ENCODE data around the gene ZSCAN9.

Gene ZSCAN9

DNA sequence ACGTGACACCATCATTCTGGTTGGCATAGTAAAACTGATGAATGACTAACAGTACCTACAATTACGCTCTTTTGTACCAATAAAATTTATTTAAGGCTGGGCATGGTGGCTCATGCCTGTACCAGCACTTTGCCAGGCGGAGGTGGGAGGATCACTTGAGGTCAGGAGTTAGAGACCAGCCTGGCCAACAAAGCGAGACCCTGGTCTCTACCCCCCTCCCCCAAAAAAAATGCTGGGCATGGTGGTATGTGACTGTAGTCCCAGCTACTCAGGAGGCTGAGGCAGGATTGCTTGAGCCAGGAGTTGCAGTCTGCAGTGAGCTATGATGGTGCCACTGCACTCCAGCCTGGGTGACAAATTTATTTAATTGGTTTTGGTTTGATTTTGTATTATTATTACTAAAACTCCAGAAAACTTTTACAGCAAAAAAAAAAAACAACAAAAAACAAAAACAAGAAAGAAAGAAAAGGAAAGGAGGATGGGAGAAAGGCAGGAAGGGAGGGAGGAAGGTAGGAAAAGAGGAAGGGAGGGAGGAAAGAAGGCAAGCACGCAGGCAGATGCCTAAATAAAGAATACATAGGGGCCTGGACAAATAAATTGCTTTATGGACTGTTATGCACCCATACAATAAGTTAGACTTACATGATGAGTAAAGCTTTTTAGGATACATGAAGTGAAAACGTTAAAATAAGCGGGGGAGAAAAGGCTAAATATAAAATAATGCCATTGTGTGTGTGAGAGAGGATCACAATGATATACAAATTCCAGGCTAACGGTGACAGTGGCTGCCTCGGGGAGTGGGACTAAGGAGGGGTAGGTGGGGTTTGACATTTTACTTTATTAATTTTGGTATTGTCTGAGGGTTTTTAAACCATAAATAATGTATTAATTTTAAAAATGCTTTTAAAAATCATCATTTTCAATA lies 682 bp upstream of the ZSCAN9 start:
- DNase-seq: no peak

GRCh38 chr6:28226460-28226859 lies 1.4 kb downstream of the ZSCAN9 start:
- no peak for DNase-seq

GRCh38 chr6:28232785-28233184 lies 7.7 kb downstream of the ZSCAN9 start:
- no peak for DNase-seq

- DNase-seq: no peak
Measured at GRCh38 chr6:28235912-28236452, 10.9 kb downstream of the ZSCAN9 start.

GRCh38 chr6:28239636-28240035 lies 14.6 kb downstream of the ZSCAN9 start:
- DNase-seq: no peak

DNA sequence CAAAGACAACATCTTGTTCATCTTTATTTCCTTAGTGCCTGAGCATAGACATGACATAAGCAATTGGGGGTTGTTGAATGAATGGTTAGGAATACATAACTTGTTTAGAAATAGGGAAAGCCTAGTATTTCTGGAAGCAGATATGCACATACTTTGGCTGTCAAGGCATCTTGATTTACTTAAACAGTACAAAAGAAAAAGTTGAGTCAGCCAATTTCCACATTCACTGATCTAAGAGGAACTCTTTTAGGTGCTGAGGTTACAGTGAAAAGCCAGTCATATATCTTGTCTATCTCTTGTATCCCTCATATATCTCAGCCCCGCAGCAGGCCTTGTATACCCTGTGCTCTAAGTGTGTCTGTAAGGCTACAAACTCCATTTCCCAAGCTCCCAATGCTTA lies 15.4 kb downstream of the ZSCAN9 start:
- DNase-seq: no peak

GRCh38 chr6:28243946-28244345 lies 18.9 kb downstream of the ZSCAN9 start:
- DNase-seq: no peak

DNA sequence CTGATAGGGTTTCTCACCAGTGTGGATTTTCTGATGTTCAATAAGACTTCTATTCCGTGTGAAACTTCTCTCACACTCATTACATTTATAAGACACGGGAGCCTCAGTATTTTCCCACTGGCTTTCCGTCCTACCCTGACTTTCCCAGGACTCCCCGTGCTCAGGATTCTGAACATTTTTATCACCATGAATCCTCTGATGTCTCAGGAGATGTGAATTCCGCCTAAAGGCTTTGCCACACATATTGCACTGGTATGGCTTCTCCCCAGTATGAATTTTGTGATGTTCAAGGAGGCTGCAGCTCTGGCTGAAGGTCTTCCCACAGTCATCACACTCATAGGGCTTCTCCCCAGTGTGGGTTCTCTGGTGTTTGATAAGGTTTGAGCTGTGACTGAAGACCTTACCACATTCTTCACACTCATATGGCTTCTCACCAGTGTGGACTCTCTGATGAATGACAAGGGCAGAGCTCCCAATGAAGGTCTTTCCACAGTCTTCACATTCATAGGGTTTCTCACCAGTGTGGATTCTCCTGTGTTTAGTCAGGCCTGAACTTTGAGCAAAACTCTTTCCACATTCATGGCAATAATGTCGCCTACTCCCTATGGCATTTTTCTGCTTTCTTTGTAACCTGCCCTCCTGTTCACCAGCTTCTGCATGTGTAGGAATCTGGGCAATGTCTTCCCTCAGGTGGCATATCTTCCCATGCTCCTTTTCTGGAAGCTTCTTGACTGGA lies 20.3 kb downstream of the ZSCAN9 start:
- DNase-seq: no peak

GRCh38 chr6:28248916-28249315 lies 23.8 kb downstream of the ZSCAN9 start:
- DNase-seq: no peak

GRCh38 chr6:28250747-28251146 lies 25.7 kb downstream of the ZSCAN9 start:
- DNase-seq: no peak

- peak; percentile 63 for DNase-seq
Measured at GRCh38 chr6:28251661-28252008, 26.6 kb downstream of the ZSCAN9 start.

DNA sequence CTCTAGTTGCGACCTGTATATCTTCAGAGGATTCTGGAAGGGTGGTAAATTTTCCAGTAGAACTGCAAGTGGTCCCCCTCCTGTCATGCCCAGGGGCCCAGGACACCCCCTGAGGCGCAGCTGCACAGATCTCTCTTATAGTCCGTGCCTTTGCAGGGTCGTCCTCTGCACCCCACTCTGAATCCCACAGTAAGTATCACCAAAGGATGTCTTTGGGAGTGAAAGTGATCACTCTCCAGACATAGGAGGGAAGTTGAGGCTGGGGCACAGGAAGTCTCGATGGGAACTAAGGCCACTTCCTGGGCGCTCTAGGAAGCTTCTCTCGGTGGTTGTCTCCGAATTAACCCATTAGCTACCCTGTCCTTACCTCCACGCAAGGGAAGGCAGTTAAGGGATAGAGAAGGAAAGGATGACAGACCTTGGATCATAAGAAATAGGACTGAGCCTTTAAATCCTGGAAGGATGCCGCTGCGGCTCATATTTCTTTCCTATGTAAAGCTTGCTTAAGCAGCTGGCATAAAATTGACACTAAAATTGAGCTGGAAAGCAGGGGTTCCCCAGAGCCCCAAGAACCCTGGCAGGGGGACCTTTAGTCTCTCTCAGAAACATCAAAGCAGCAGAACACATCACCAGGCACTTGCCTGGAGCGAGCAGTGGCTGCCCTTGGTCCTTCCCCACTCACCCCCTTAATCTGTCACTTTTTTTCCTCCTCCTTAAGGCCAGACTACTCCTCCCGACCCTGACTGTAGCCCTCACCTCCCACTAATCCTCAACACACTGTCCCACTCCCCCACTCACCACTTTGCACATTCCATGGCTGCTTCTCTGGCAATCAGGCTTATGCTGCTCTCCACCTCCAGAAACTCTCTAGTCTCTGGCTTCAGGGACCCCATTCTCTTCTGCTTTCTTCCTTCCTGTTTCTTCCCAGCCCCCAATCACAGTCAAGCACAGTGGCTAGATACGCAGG lies 27.2 kb downstream of the ZSCAN9 start, which contains the start of gene ZKSCAN4:
TSS of gene ZKSCAN4 (minus strand) at position 261 of the 967 bp plus-strand sequence. CDS start 289 bp downstream, outside the sequence.
- peak; percentile 96 for DNase-seq

DNA sequence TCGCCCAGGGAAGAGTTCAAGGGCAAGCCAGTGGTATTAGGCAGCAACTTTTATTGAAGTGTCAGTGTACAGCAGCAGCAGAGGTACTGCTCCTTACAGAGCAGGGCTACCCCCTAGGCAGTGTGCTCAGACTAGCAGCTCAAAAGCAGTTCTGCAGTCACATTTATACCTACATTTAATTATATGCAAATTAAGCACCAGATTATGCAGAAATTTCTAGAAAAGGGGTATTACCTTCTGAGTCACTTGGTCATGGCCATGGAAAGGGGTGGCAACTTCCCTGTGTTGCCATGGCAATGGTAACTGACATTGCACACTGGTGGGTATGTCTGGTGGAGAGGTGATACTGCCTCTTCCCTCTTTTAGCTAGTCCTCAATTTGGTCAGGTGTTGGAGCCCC lies 29.0 kb downstream of the ZSCAN9 start:
- peak; percentile 9 for DNase-seq

GRCh38 chr6:28257042-28257441 lies 32.0 kb downstream of the ZSCAN9 start:
- no peak for DNase-seq

DNA sequence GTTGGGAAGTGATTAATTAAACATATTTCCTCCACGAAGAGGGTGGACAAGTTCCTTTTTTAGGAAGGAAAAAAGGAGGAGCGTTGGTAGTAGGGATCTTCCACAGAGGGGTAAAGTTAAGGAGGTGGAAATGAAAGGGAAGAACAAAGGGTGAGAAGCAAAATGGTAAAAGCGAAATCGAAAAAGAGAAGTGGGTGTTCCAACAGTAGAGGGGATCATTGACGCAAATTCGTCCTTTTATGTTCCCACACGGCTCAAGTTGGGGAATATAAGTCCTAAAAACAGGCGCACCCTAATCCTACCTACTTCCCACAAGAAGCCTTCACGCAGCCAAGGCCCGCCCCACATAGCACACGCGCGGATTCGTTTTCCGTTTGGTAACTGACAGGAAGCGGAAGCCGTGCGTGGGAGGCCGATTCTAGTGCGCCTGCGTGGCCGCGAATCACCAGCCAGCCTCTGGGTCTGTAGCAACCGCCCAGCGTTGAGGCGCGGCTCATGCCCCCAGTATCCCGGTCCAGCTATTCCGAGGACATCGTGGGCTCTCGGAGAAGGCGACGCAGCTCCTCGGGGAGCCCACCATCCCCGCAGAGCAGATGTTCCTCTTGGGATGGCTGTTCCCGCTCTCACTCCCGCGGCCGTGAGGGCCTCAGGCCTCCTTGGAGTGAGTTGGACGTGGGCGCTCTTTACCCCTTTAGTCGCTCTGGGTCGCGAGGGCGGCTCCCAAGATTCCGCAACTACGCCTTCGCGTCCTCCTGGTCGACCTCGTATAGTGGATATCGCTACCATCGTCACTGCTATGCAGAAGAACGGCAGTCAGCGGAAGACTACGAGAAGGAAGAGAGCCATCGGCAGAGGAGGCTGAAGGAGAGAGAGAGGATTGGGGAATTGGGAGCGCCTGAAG lies 34.1 kb downstream of the ZSCAN9 start, which contains the start of gene NKAPL:
TSS of gene NKAPL (plus strand) at position 421 of the 901 bp plus-strand sequence. CDS start at position 496, 75 bp downstream.
- DNase-seq: no peak

DNA sequence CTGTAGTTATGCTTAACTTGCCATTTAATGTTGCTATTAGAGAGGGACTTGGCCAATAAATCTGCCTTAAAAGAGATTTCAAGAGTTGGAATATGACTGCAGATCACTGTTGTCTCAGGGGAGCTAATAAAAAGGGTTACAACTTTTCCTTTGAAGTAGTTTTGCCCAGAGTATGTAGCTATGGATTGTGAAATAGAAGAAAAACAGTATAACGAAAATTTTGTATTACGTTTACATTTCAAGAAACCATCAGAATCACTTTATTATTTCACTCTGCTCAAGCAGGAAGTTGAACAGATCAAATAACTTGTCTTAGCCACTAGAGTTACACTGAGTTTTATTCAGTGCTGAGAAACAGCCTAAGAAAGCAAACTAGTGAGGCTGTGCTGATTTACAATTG lies 38.8 kb downstream of the ZSCAN9 start:
- peak; percentile 5 for DNase-seq

DNA sequence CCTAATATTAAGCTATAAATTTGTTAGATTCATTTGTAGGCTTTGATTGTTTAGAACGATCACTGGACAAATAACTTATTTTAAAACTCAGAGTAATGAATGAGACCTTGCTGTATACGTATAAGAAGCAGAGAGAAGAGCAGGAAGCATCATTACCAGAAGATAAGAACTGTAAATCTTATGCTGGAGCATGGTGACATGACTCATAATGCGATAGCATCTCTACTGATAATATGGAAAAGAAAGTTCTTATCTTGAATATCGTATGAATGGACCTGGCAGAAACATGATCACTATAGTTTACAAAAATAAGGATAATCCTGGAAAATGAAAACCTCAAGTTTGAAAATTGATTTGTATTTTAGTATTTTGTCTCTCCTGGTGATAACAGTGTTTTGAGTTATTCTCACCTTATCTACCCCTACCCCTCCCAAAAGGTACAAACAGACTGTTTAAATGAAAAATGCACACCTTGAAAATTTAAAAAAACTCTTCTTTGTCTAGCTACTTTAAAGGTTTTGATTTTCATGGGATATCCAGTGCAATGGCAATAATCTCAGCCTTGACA lies 39.8 kb downstream of the ZSCAN9 start:
- no peak for DNase-seq

GRCh38 chr6:28266563-28266961 lies 41.5 kb downstream of the ZSCAN9 start:
- no peak for DNase-seq

DNA sequence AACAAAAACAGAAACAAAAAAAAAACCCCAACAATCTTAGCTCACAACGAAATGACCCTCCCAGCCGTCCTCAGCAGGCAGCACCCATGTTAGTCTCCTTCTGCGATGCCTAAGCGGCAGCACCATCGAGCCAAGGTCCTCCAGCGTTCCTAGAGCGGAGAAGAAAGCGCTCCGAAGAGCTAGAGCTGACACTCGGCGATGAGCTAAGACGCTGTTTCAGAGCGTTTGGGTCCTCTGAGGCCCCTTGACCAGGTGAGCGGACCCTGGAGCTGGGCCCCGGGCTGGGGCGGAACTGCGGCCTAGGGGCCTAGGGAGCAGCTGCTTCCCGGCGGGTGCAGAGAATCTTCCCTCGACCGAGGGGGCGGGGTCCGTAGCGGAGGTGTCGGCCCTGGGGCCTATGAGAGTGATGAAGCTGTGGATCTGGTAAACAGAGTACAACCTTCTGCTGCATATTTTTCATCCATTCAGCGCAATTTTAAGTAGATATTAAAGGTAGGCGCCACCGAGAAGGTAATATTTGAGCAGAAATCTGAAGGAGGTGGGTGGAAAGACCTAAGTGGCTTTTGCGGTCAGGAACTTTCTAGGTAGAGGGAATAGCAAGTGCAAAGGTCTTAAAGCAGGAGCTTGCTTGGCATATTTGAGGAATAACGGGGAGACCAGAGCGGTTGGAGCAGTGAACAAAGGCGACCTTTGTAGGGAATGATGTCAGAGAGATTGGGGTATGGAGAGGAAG lies 42.1 kb downstream of the ZSCAN9 start, which contains the start of gene ZSCAN26:
TSS of gene ZSCAN26 (plus strand) at position 182 of the 733 bp plus-strand sequence. CDS start 4,777 bp downstream, outside the sequence.
- DNase-seq: peak; percentile 94

- no peak for DNase-seq
Measured at GRCh38 chr6:28267695-28268059, 42.6 kb downstream of the ZSCAN9 start.
